GM23248 (cell line): Measurements from ENCODE around the gene ADGRV1.

Experiments used
- EZH2 ChIP-seq: fragments of 200-600 bp; sonication (generic); IDR thresholded peaks from 2 replicates; pipeline ENCODE4 v1.6.1; 2018; ENCODE audit warnings: antibody characterized with exemption, mild to moderate bottlenecking; ENCODE audit not compliant: insufficient read depth, poor library complexity, severe bottlenecking
- EZH2phosphoT487 ChIP-seq: fragments of 200-600 bp; sonication (generic); IDR thresholded peaks from 2 replicates; pipeline ENCODE4 v1.6.1; 2018; ENCODE audit warnings: antibody characterized with exemption, moderate library complexity, mild to moderate bottlenecking, low read depth; ENCODE audit not compliant: insufficient read depth

DNA sequence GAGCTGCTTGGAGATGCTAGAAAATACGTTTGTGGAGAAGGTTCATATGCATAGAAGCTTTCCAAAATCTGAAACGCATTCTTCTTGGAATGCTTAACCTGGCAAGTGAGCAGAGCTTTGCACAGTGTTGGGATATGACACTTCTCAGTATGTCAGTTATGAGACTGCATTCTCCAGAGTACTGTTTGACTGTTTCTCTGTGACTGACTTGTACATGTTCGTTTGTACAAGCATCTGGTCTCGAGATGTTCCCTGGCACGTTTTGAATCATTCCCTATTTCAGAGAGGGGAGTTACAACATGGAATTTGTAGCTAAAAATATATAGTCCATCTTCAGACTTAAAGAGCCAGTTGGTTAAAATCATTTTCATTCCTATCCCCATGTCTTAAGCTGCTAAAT lies 552.1 kb downstream of the ADGRV1 start:
- no peak for TF ChIP-seq EZH2
- TF ChIP-seq EZH2phosphoT487, result no peak
